Peyer's patch (tissue), 4 donors: Measurements from ENCODE around the gene CEACAM5. TPM values are rescaled to one million over a fixed set of nuclear protein-coding genes. Genes with fewer than 3 reads are reported as not detected.

Experiments used
- DNase-seq, 3 donors: peaks; one replicate each; pipeline ENCODE4 v3.0.0-alpha.2; 2017 to 2019
- H3K27ac ChIP-seq, 4 donors: fragments of 200-600 bp; sonication (generic); one replicate each; pipeline ENCODE4 v1.5.1; 2016 to 2019
- H3K27me3 ChIP-seq, 2 donors: fragments of 200-600 bp; sonication (generic); one replicate each; pipeline ENCODE4 v1.5.1; 2019
- H3K36me3 ChIP-seq, 3 donors: fragments of 200-600 bp; sonication (generic); one replicate each; pipeline ENCODE4 v1.5.1; 2016 to 2019
- H3K4me1 ChIP-seq, 4 donors: fragments of 200-600 bp; sonication (generic); one replicate each; pipeline ENCODE4 v1.5.1; 2016 to 2019
- H3K4me3 ChIP-seq, 4 donors: fragments of 200-600 bp; sonication (generic); 1 replicate in 3 of 4; 2 replicates in 1 of 4; pipeline ENCODE4 v1.5.1; 2016 to 2019; ENCODE audit warnings: mild to moderate bottlenecking in 1 of 4
- H3K9me3 ChIP-seq, 4 donors: fragments of 200-600 bp; sonication (generic); one replicate each; pipeline ENCODE4 v1.5.1; 2016 to 2019; ENCODE audit warnings: mild to moderate bottlenecking in 1 of 4
- CTCF ChIP-seq, 6 experiments: fragments of 450-650 bp in 4 of 6; fragments of 200-600 bp in 2 of 6; sonication (generic) in 1 of 6; IDR thresholded peaks; one replicate each; pipeline ENCODE4 v1.5.1; 2017 to 2019; ENCODE audit warnings: antibody characterized with exemption in 6 of 6, mild to moderate bottlenecking in 3 of 6, moderate library complexity in 1 of 6
- POLR2A ChIP-seq, 2 donors: fragments of 450-650 bp; IDR thresholded peaks; one replicate each; pipeline ENCODE4 v1.5.1; 2017; ENCODE audit warnings: antibody characterized with exemption in 2 of 2, mild to moderate bottlenecking in 2 of 2, moderate library complexity in 2 of 2
- total RNA-seq, 4 donors: library from RNA; depleted of rRNA; stranded (reverse); fragments of >200 nt; gene quantifications; one replicate each; pipeline ENCODE4 v1.1.0, GENCODE V29; 2016

The CEACAM5 gene
- total RNA-seq, 4 donors from 2014 or later, result 63.9 to 113 (median 99.3) TPM

DNA sequence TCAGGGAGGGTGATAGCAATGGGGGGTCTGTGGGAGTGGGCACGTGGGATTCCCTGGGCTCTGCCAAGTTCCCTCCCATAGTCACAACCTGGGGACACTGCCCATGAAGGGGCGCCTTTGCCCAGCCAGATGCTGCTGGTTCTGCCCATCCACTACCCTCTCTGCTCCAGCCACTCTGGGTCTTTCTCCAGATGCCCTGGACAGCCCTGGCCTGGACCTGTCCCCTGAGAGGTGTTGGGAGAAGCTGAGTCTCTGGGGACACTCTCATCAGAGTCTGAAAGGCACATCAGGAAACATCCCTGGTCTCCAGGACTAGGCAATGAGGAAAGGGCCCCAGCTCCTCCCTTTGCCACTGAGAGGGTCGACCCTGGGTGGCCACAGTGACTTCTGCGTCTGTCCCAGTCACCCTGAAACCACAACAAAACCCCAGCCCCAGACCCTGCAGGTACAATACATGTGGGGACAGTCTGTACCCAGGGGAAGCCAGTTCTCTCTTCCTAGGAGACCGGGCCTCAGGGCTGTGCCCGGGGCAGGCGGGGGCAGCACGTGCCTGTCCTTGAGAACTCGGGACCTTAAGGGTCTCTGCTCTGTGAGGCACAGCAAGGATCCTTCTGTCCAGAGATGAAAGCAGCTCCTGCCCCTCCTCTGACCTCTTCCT, 11.1 kb upstream of the CEACAM5 start:
- Histone ChIP-seq H3K9me3 (no peaks in the 10 kb centered on the region), H3K36me3 (no peaks in the 10 kb centered on the region), H3K4me3 (no peak overlapping the region), H3K27ac (no peak overlapping the region), H3K4me1 (peaks cover 0 to 5% (median 0%) of the 10 kb centered on the region in 4 donors), H3K27me3 (no peaks in the 10 kb centered on the region)
- no peak for TF ChIP-seq CTCF (IDR thresholded peaks at IDR 0.05)
- no peak for TF ChIP-seq POLR2A (IDR thresholded peaks at IDR 0.05)
- peak in 1 of 3 donors; percentile 31 for DNase-seq

- peak in 1 of 3 donors; percentile 33 for DNase-seq
- Histone ChIP-seq H3K4me3 (no peak overlapping the region), H3K27me3 (no peaks in the 10 kb centered on the region), H3K36me3 (no peaks in the 10 kb centered on the region), H3K4me1 (peaks cover 0 to 5% (median 0%) of the 10 kb centered on the region in 4 donors), H3K27ac (peak overlapping the region in 2 of 4 donors; percentile 0 to 65), H3K9me3 (no peaks in the 10 kb centered on the region)
- TF ChIP-seq POLR2A (IDR thresholded peaks at IDR 0.05), result no peak
- TF ChIP-seq CTCF (IDR thresholded peaks at IDR 0.05), result no peak
Observed at GRCh38 chr19:41698746-41699230, 9.6 kb upstream of the CEACAM5 start.

DNA sequence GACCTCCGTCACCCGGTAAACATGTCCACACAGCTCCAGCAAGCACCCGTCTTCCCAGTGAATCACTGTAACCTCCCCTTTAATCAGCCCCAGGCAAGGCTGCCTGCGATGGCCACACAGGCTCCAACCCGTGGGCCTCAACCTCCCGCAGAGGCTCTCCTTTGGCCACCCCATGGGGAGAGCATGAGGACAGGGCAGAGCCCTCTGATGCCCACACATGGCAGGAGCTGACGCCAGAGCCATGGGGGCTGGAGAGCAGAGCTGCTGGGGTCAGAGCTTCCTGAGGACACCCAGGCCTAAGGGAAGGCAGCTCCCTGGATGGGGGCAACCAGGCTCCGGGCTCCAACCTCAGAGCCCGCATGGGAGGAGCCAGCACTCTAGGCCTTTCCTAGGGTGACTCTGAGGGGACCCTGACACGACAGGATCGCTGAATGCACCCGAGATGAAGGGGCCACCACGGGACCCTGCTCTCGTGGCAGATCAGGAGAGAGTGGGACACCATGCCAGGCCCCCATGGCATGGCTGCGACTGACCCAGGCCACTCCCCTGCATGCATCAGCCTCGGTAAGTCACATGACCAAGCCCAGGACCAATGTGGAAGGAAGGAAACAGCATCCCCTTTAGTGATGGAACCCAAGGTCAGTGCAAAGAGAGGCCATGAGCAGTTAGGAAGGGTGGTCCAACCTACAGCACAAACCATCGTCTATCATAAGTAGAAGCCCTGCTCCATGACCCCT, 9.0 kb upstream of the CEACAM5 start:
- TF ChIP-seq POLR2A (IDR thresholded peaks at IDR 0.05) (no peak), CTCF (IDR thresholded peaks at IDR 0.05) (no peak)
- H3K4me3 ChIP-seq, result no peak overlapping the region
- DNase-seq, result peak in 1 of 3 donors; percentile 29
- H3K9me3 ChIP-seq, result no peaks in the 10 kb centered on the region
- no peaks in the 10 kb centered on the region for H3K27me3 ChIP-seq
- peak overlapping the region in 2 of 4 donors; percentile 0 to 65 for H3K27ac ChIP-seq
- H3K36me3 ChIP-seq, result no peaks in the 10 kb centered on the region
- peaks cover 0 to 5% (median 0%) of the 10 kb centered on the region in 4 donors for H3K4me1 ChIP-seq

DNA sequence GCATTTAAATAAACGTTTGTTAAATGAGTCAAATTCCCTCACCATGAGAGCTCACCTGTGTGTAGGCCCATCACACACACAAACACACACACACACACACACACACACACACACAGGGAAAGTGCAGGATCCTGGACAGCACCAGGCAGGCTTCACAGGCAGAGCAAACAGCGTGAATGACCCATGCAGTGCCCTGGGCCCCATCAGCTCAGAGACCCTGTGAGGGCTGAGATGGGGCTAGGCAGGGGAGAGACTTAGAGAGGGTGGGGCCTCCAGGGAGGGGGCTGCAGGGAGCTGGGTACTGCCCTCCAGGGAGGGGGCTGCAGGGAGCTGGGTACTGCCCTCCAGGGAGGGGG, 8.5 kb upstream of the CEACAM5 start:
- H3K36me3 ChIP-seq, result no peaks in the 10 kb centered on the region
- H3K27ac ChIP-seq, result no peak overlapping the region
- no peaks in the 10 kb centered on the region for H3K9me3 ChIP-seq
- H3K4me3 ChIP-seq, result no peak overlapping the region
- no peaks in the 10 kb centered on the region for H3K27me3 ChIP-seq
- peak in 1 of 3 donors; percentile 23 for DNase-seq
- H3K4me1 ChIP-seq, result peaks cover 0 to 5% (median 0%) of the 10 kb centered on the region in 4 donors
- TF ChIP-seq CTCF (IDR thresholded peaks at IDR 0.05) (no peak), POLR2A (IDR thresholded peaks at IDR 0.05) (no peak)

DNA sequence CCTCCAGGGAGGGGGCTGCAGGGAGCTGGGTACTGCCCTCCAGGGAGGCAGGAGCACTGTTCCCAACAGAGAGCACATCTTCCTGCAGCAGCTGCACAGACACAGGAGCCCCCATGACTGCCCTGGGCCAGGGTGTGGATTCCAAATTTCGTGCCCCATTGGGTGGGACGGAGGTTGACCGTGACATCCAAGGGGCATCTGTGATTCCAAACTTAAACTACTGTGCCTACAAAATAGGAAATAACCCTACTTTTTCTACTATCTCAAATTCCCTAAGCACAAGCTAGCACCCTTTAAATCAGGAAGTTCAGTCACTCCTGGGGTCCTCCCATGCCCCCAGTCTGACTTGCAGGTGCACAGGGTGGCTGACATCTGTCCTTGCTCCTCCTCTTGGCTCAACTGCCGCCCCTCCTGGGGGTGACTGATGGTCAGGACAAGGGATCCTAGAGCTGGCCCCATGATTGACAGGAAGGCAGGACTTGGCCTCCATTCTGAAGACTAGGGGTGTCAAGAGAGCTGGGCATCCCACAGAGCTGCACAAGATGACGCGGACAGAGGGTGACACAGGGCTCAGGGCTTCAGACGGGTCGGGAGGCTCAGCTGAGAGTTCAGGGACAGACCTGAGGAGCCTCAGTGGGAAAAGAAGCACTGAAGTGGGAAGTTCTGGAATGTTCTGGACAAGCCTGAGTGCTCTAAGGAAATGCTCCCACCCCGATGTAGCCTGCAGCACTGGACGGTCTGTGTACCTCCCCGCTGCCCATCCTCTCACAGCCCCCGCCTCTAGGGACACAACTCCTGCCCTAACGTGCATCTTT, 7.8 kb upstream of the CEACAM5 start:
- TF ChIP-seq POLR2A (IDR thresholded peaks at IDR 0.05), result no peak
- TF ChIP-seq CTCF (IDR thresholded peaks at IDR 0.05), result no peak
- no peak overlapping the region for H3K4me3 ChIP-seq
- peaks cover 0 to 5% (median 0%) of the 10 kb centered on the region in 4 donors for H3K4me1 ChIP-seq
- no peaks in the 10 kb centered on the region for H3K36me3 ChIP-seq
- no peak overlapping the region for H3K27ac ChIP-seq
- peak in 1 of 3 donors; percentile 15 for DNase-seq
- no peaks in the 10 kb centered on the region for H3K9me3 ChIP-seq
- no peaks in the 10 kb centered on the region for H3K27me3 ChIP-seq
